Measurements from ENCODE around the gene DDX49. TPM values are rescaled to one million over a fixed set of nuclear protein-coding genes. Genes with fewer than 3 reads are reported as not detected.
A peak's percentile ranks its signal among the peaks of the same experiment; 100 is the strongest.

DDX49 gene
- total RNA-seq, 1 experiment from 2014 or later = 98.8 TPM

DNA sequence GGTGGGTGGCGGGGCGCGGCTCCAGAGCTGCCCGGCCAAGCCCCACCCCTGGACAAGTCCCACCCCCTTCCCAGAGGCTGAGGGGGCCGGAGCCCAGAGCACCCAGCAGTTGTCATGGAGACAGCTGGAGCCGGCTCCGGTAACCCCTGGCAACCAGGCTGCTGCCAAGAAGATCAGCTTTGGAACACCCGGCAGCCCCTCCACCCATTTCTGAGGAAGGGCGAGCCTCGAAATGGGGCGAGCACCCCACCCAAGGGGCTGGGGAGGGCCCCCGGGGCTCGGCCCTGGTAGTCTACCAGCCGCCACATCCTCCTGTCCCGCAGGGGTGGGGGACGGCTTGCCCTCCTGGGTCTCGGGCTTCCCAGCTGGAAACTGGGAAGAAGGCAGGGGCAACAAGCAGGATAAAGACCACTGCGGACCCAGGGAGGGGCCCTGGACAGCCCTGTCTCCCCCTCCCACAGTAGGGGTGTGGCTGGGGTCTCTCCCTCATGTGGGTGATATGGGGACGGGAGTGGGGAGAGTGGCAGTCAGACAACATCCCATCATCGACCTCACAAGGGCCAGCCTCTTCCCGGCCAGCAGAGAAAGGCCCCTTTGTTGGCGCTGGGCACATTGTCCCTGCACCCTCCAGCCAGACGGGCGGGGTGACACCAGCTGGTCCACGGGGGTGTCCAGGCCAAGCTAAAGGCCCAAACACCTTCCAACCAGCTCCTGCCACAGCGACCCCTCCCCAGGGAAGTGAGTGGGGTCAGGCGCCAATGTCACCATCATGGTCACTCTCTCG, 25.1 kb upstream of the DDX49 start:
- Mint-ChIP-seq H3K27me3 (ENCODE audit: insufficient read depth, unreplicated experiment) (peaks cover 37% of the 10 kb centered on the region), H3K9me3 (ENCODE audit: unreplicated experiment) (no peaks in the 10 kb centered on the region), H3K36me3 (ENCODE audit: insufficient read depth, unreplicated experiment) (no peaks in the 10 kb centered on the region), H3K27ac (ENCODE audit: low read depth, unreplicated experiment) (no peak overlapping the region), H3K4me3 (ENCODE audit: unreplicated experiment) (no peak overlapping the region), H3K4me1 (ENCODE audit: insufficient read depth, unreplicated experiment) (no peaks in the 10 kb centered on the region)
- no TSS peak for BruUV-seq (replicated peaks)
- TF ChIP-seq, protein P1, sequence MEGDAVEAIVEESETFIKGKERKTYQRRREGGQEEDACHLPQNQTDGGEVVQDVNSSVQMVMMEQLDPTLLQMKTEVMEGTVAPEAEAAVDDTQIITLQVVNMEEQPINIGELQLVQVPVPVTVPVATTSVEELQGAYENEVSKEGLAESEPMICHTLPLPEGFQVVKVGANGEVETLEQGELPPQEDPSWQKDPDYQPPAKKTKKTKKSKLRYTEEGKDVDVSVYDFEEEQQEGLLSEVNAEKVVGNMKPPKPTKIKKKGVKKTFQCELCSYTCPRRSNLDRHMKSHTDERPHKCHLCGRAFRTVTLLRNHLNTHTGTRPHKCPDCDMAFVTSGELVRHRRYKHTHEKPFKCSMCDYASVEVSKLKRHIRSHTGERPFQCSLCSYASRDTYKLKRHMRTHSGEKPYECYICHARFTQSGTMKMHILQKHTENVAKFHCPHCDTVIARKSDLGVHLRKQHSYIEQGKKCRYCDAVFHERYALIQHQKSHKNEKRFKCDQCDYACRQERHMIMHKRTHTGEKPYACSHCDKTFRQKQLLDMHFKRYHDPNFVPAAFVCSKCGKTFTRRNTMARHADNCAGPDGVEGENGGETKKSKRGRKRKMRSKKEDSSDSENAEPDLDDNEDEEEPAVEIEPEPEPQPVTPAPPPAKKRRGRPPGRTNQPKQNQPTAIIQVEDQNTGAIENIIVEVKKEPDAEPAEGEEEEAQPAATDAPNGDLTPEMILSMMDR (IDR thresholded peaks at IDR 0.05; ENCODE audit: unreplicated experiment) = no peak
- CTCF ChIA-PET = interaction anchor here (0.9 kb wide), 1 partner anchor 14 kb away, joined by 3 read pairs; no protein-coding TSS in a partner anchor
- intact Hi-C loops (cut with micrococcal nuclease) = loop anchor here (1.0 kb wide), 1 partner anchor 92 kb away; no protein-coding TSS in a partner anchor
- DNase-seq (ENCODE audit: unreplicated experiment) = no peak
- POLR2A ChIA-PET = interaction anchor here (0.9 to 1.2 kb wide), 2 partner anchors 10 to 35 kb away, joined by 5 to 6 read pairs; no protein-coding TSS in a partner anchor

DNA sequence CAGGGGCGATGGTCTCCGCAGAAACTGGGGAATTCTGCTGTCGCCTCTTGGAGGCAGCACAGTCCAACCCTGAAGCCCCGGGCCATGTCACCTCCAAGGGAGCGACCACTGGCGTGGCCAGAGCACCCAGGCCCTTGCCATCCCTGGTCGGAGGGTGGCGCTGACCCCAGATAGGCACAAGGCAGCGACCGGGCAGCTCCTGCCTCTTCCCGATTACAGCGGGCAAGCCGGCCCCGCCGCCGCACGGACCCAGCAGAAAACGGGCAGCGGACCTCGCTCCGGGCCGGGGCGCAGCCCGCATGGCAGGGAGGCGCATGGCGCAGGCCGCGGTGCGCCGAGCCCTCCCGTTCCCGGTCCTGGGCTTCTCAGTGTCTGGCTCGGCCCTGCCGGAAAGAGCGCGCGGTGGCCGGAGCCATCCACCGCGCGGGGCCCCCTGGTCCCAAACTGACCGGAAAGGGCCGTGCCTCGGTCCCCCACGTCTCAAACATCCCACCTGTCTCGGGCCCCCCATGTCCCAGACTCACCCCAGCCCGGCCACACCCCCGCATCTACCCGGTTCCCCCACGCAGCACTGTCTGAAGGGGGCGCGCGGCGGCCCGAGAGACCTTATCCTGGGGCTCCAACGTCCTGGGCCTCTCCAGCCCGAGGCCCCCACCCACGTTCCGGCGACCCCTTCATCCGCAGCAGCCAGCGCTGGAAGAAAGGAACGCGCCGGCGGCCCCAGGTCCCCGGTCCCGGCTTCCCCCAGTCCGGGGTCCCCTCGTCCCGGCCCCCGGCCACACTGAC, 24.3 kb upstream of the DDX49 start:
- peaks cover 37% of the 10 kb centered on the region for H3K27me3 Mint-ChIP-seq (ENCODE audit: insufficient read depth, unreplicated experiment)
- ChIA-PET POLR2A (interaction anchor here (0.6 to 1.2 kb wide), 3 partner anchors 9 to 611 kb away, joined by 3 to 6 read pairs (median 5); no protein-coding TSS in a partner anchor), CTCF (interaction anchor here (0.9 to 1.1 kb wide), 3 partner anchors 15 to 92 kb away, joined by 3 to 6 read pairs (median 3); no protein-coding TSS in a partner anchor)
- no TSS peak for BruUV-seq (replicated peaks)
- TF ChIP-seq, protein P1 (IDR thresholded peaks at IDR 0.05; ENCODE audit: unreplicated experiment) = no peak
- intact Hi-C loops (cut with micrococcal nuclease) = loop anchor here (1.0 kb wide), 1 partner anchor 91 kb away; no protein-coding TSS in a partner anchor
- no peaks in the 10 kb centered on the region for H3K36me3 Mint-ChIP-seq (ENCODE audit: insufficient read depth, unreplicated experiment)
- H3K27ac Mint-ChIP-seq (ENCODE audit: low read depth, unreplicated experiment) = no peak overlapping the region
- peak overlapping the region; percentile 21 for H3K4me3 Mint-ChIP-seq (ENCODE audit: unreplicated experiment)
- no peaks in the 10 kb centered on the region for H3K4me1 Mint-ChIP-seq (ENCODE audit: insufficient read depth, unreplicated experiment)
- DNase-seq (ENCODE audit: unreplicated experiment) = peak; percentile 44
- H3K9me3 Mint-ChIP-seq (ENCODE audit: unreplicated experiment) = no peaks in the 10 kb centered on the region

DNA sequence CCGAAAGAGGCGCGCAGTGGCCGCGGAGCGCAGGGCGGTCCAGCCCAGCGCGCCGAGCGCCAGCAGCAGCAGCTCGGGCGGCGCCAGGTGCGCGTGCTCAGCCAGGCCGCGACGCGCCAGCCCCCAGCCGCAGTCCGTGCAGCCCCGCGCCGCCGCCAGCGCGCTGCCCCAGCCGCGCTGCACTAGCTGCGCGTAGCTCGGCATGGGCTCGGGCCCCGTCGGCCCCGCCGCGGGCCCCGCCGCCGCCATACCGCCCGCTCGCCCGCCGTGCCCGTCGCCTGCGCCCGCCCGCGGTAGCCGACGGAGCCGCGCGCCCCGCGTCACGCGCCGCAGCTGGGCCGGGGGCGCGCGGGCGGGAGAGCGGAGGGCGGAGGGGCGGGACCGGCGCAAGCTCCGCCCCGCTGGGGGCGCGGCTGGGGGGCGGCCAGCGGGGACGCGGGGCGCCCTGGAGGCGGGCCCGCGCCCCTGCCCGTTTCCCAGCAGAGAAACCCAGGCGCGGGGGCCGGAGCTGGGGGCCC, 23.6 kb upstream of the DDX49 start, which contains the start of gene CERS1:
CERS1 (minus strand) TSS at position 335 of the 518 bp plus-strand sequence; CDS start at position 249, 86 bp downstream.
- Mint-ChIP-seq H3K4me3 (ENCODE audit: unreplicated experiment) (peak within 1 kb of the TSS; percentile 64), H3K36me3 (ENCODE audit: insufficient read depth, unreplicated experiment) (no peaks in the 10 kb centered on the region), H3K27me3 (ENCODE audit: insufficient read depth, unreplicated experiment) (peaks cover 37% of the 10 kb centered on the region), H3K27ac (ENCODE audit: low read depth, unreplicated experiment) (no peak within 1 kb of the TSS), H3K9me3 (ENCODE audit: unreplicated experiment) (no peaks in the 10 kb centered on the region), H3K4me1 (ENCODE audit: insufficient read depth, unreplicated experiment) (no peaks in the 10 kb centered on the region)
- intact Hi-C loops (cut with micrococcal nuclease) = loop anchor here (1.0 kb wide), 1 partner anchor 90 kb away; no protein-coding TSS in a partner anchor
- POLR2A ChIA-PET = interaction anchor here (0.6 kb wide), 2 partner anchors 12 to 611 kb away, joined by 3 read pairs; no protein-coding TSS in a partner anchor
- DNase-seq (ENCODE audit: unreplicated experiment) = no peak
- no TSS peak for BruUV-seq (replicated peaks)
- TF ChIP-seq, protein P1 (IDR thresholded peaks at IDR 0.05; ENCODE audit: unreplicated experiment) = no peak
- CTCF ChIA-PET = interaction anchor here (0.6 to 1.1 kb wide), 4 partner anchors 21 to 135 kb away, joined by 3 to 6 read pairs (median 4); no protein-coding TSS in a partner anchor

Measured in MCF 10A (cell line).